H7 (cell line): ENCODE data around the gene ERAS. TPM values are rescaled to one million over a fixed set of nuclear protein-coding genes. Genes with fewer than 3 reads are reported as not detected.

Source experiments
- DNase-seq: peaks from one replicate; pipeline ENCODE4 v3.0.0; 2012
- H3K27me3 ChIP-seq: 2 replicates; pipeline ENCODE4 v1.6.0; 2011; ENCODE audit warnings: mild to moderate bottlenecking, low read length; ENCODE audit not compliant: control insufficient read depth, insufficient read depth
- H3K36me3 ChIP-seq: replicated peaks from 2 replicates; pipeline ENCODE4 v1.5.1; 2011; ENCODE audit warnings: low read length; ENCODE audit not compliant: control insufficient read depth, insufficient read depth
- H3K4me3 ChIP-seq: 2 replicates; pipeline ENCODE4 v1.5.1; 2011; ENCODE audit warnings: low read depth, mild to moderate bottlenecking, control low read depth, low read length, moderate library complexity; ENCODE audit not compliant: insufficient read depth
- total RNA-seq: library from RNA; depleted of rRNA; stranded (reverse); fragments of >200 nt; shearing (Covaris generic); gene quantifications from 2 replicates; pipeline ENCODE4 v1.2.3, GENCODE V29; 2014

The ERAS gene
- total RNA-seq, 1 experiment from 2014 or later, result 0.21 TPM

- Histone ChIP-seq H3K4me3 (no peak overlapping the region), H3K27me3 (no peaks in the 10 kb centered on the region), H3K36me3 (no peaks in the 10 kb centered on the region)
- no peak for DNase-seq
Observed at GRCh38 chrX:48789366-48790220, 36.7 kb upstream of the ERAS start.

GRCh38 chrX:48790477-48790876 lies 35.8 kb upstream of the ERAS start:
- Histone ChIP-seq H3K4me3 (no peak overlapping the region), H3K36me3 (no peaks in the 10 kb centered on the region), H3K27me3 (no peaks in the 10 kb centered on the region)
- DNase-seq, result no peak

GRCh38 chrX:48791063-48791820 lies 35.1 kb upstream of the ERAS start:
- Histone ChIP-seq H3K27me3 (no peaks in the 10 kb centered on the region), H3K4me3 (no peak overlapping the region), H3K36me3 (no peaks in the 10 kb centered on the region)
- DNase-seq, result no peak

- Histone ChIP-seq H3K27me3 (no peaks in the 10 kb centered on the region), H3K4me3 (no peak overlapping the region), H3K36me3 (no peaks in the 10 kb centered on the region)
- no peak for DNase-seq
Observed at GRCh38 chrX:48792219-48792618, 34.1 kb upstream of the ERAS start.

- no peaks in the 10 kb centered on the region for H3K27me3 ChIP-seq
- H3K4me3 ChIP-seq, result no peak overlapping the region
- no peak for DNase-seq
- H3K36me3 ChIP-seq, result no peaks in the 10 kb centered on the region
Observed at GRCh38 chrX:48793935-48794334, 32.4 kb upstream of the ERAS start.

GRCh38 chrX:48794340-48794910 lies 31.9 kb upstream of the ERAS start:
- no peak for DNase-seq
- Histone ChIP-seq H3K27me3 (no peaks in the 10 kb centered on the region), H3K36me3 (no peaks in the 10 kb centered on the region), H3K4me3 (no peak overlapping the region)

GRCh38 chrX:48794911-48795515 lies 31.3 kb upstream of the ERAS start:
- H3K36me3 ChIP-seq, result no peaks in the 10 kb centered on the region
- no peaks in the 10 kb centered on the region for H3K27me3 ChIP-seq
- DNase-seq, result no peak
- H3K4me3 ChIP-seq, result no peak overlapping the region

- no peaks in the 10 kb centered on the region for H3K27me3 ChIP-seq
- no peak for DNase-seq
- H3K4me3 ChIP-seq, result no peak overlapping the region
- no peaks in the 10 kb centered on the region; the same call in 1 of the 2 replicates for H3K36me3 ChIP-seq
Observed at GRCh38 chrX:48798318-48798717, 28.0 kb upstream of the ERAS start.

- peaks cover 2% of the 10 kb centered on the region for H3K36me3 ChIP-seq
- DNase-seq, result no peak
- peak overlapping the region; percentile 50 for H3K4me3 ChIP-seq
- no peaks in the 10 kb centered on the region for H3K27me3 ChIP-seq
Observed at GRCh38 chrX:48800574-48801279, 25.6 kb upstream of the ERAS start.

- H3K36me3 ChIP-seq, result peaks cover 2% of the 10 kb centered on the region
- H3K4me3 ChIP-seq, result peak within 1 kb of the TSS; percentile 59
- peak; percentile 95 for DNase-seq
Observed at GRCh38 chrX:48801280-48802088, 24.8 kb upstream of the ERAS start, which contains the start of gene HDAC6. Gene HDAC6, plus strand, starts transcription at chrX:48802067. Its CDS starts 626 bp downstream, at chrX:48802693.

GRCh38 chrX:48802089-48802904 lies 24.0 kb upstream of the ERAS start:
- DNase-seq, result peak; percentile 88
- Histone ChIP-seq H3K36me3 (peaks cover 2% of the 10 kb centered on the region), H3K4me3 (peak overlapping the region; percentile 59), H3K27me3 (no peaks in the 10 kb centered on the region)

More at GRCh38 chrX:48801280-48802088, 24.8 kb upstream of the ERAS start, which contains the start of gene HDAC6:
- H3K27me3 ChIP-seq, result no peaks in the 10 kb centered on the region

GRCh38 chrX:48802905-48803200 lies 23.5 kb upstream of the ERAS start:
- H3K36me3 ChIP-seq, result peaks cover 2% of the 10 kb centered on the region
- no peak for DNase-seq
- no peaks in the 10 kb centered on the region for H3K27me3 ChIP-seq
- H3K4me3 ChIP-seq, result peak overlapping the region; percentile 59

- no peak overlapping the region for H3K4me3 ChIP-seq
- H3K36me3 ChIP-seq, result peaks cover 2% of the 10 kb centered on the region
- no peak for DNase-seq
- H3K27me3 ChIP-seq, result no peaks in the 10 kb centered on the region
Observed at GRCh38 chrX:48806081-48806480, 20.2 kb upstream of the ERAS start.
